Smooth muscle cell (in vitro differentiated cells): ENCODE results near the gene CLDN18. TPM values are rescaled to one million over a fixed set of nuclear protein-coding genes. Genes with fewer than 3 reads are reported as not detected.

Experiments
- DNase-seq: peaks from one replicate; lab custom pipeline; 2025; ENCODE audit not compliant: unreplicated experiment; lab: John Stamatoyannopoulos, UW
- H2AFZ ChIP-seq: fragments of 200-600 bp; sonication (generic); 2 replicates; pipeline ENCODE4 v1.6.0; 2016; ENCODE audit warnings: antibody characterized with exemption, low read depth, mild to moderate bottlenecking
- H3F3A ChIP-seq: fragments of 200-600 bp; sonication (generic); 2 replicates; pipeline ENCODE4 v1.6.0; 2017; ENCODE audit warnings: antibody characterized with exemption, low read depth
- H3K27ac ChIP-seq: fragments of 200-600 bp; sonication (generic); 2 replicates; pipeline ENCODE4 v1.5.1; 2016; ENCODE audit warnings: low read depth, mild to moderate bottlenecking
- H3K27me3 ChIP-seq: fragments of 200-600 bp; sonication (generic); 2 replicates; pipeline ENCODE4 v1.6.1; 2016; ENCODE audit warnings: low read depth, mild to moderate bottlenecking
- H3K36me3 ChIP-seq: fragments of 200-600 bp; sonication (generic); 2 replicates; pipeline ENCODE4 v1.5.1; 2016; ENCODE audit warnings: low read depth
- H3K4me1 ChIP-seq: fragments of 200-600 bp; sonication (generic); 2 replicates; pipeline ENCODE4 v1.5.1; 2016; ENCODE audit warnings: low read depth
- H3K4me2 ChIP-seq: fragments of 200-600 bp; sonication (generic); 2 replicates; pipeline ENCODE4 v1.6.0; 2016; ENCODE audit warnings: mild to moderate bottlenecking
- H3K4me3 ChIP-seq: fragments of 200-600 bp; sonication (generic); 2 replicates; pipeline ENCODE4 v1.5.1; 2016; ENCODE audit warnings: mild to moderate bottlenecking
- H3K79me2 ChIP-seq: fragments of 200-600 bp; sonication (generic); 2 replicates; pipeline ENCODE4 v1.6.0; 2016; ENCODE audit warnings: low read depth, mild to moderate bottlenecking
- H3K9ac ChIP-seq: fragments of 200-600 bp; sonication (generic); 2 replicates; pipeline ENCODE4 v1.6.0; 2016; ENCODE audit warnings: low read depth
- H3K9me3 ChIP-seq: fragments of 200-600 bp; sonication (generic); replicated peaks from 2 replicates; pipeline ENCODE4 v1.5.1; 2016; ENCODE audit warnings: low read depth
- H4K20me1 ChIP-seq: fragments of 200-600 bp; sonication (generic); 2 replicates; pipeline ENCODE4 v1.6.0; 2016; ENCODE audit warnings: low read depth
- WGBS: methylation state at CpG from one replicate; pipeline ENCODE4 v1.1.7; 2016; ENCODE audit warnings: low lambda C conversion rate; 5-methylcytosine and 5-hydroxymethylcytosine counted together
- polyA plus RNA-seq: library from polyadenylated mRNA; unstranded; fragments of >200 nt; fragmentation: Nextera tagmentation; extraction: Ambion mirVana; gene quantifications from 2 replicates; pipeline ENCODE4 v1.2.1, GENCODE V29; 2016
- total RNA-seq: library from RNA; depleted of rRNA; stranded (reverse); fragments of >200 nt; gene quantifications from 2 replicates; pipeline ENCODE4 v1.2.3, GENCODE V29; 2014
- TF ChIP-seq, protein P1 (sequence below): fragments of 200-600 bp; sonication (generic); IDR thresholded peaks from 2 replicates; pipeline ENCODE4 v1.5.1; 2017; ENCODE audit warnings: borderline replicate concordance, mild to moderate bottlenecking, antibody characterized with exemption; ENCODE audit not compliant: insufficient read depth, poor library complexity, severe bottlenecking

Gene CLDN18
- total and polyA plus RNA-seq, 2 experiments from 2014 or later, result 0.11 TPM; not detected in 1

DNA sequence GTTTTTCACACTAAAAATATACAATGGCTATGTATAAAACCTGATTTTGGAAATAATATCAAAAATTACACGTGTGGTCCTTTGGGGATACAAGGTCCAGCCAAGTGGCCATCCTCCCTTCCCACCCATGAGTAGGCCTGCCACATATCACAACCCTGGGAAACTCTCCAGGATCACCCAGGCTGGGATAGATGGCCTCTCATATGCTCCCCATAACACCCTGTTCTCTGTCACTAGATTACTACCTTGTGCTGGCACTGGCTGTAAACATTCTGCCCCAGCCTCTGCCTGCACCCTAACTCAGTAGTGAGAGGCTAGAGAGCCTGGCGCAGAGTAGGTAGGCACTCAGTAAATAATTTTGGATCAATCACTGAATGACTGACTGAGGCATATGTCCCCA, 52.1 kb downstream of the CLDN18 start:
- Histone ChIP-seq H4K20me1 (no peaks in the 10 kb centered on the region), H3K36me3 (peaks cover 5% of the 10 kb centered on the region), H3K9me3 (no peaks in the 10 kb centered on the region), H3F3A (no peaks in the 10 kb centered on the region), H3K4me1 (no peaks in the 10 kb centered on the region), H3K4me2 (no peak overlapping the region), H3K27me3 (no peaks in the 10 kb centered on the region), H3K4me3 (no peak overlapping the region), H3K27ac (no peak overlapping the region), H3K79me2 (no peaks in the 10 kb centered on the region), H2AFZ (no peak overlapping the region), H3K9ac (no peak overlapping the region)
- DNase-seq, result no peak
- WGBS, result 98% methylated on average over 2 of the region's 2 CpGs
- TF ChIP-seq, protein P1, sequence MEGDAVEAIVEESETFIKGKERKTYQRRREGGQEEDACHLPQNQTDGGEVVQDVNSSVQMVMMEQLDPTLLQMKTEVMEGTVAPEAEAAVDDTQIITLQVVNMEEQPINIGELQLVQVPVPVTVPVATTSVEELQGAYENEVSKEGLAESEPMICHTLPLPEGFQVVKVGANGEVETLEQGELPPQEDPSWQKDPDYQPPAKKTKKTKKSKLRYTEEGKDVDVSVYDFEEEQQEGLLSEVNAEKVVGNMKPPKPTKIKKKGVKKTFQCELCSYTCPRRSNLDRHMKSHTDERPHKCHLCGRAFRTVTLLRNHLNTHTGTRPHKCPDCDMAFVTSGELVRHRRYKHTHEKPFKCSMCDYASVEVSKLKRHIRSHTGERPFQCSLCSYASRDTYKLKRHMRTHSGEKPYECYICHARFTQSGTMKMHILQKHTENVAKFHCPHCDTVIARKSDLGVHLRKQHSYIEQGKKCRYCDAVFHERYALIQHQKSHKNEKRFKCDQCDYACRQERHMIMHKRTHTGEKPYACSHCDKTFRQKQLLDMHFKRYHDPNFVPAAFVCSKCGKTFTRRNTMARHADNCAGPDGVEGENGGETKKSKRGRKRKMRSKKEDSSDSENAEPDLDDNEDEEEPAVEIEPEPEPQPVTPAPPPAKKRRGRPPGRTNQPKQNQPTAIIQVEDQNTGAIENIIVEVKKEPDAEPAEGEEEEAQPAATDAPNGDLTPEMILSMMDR, result no peak

DNA sequence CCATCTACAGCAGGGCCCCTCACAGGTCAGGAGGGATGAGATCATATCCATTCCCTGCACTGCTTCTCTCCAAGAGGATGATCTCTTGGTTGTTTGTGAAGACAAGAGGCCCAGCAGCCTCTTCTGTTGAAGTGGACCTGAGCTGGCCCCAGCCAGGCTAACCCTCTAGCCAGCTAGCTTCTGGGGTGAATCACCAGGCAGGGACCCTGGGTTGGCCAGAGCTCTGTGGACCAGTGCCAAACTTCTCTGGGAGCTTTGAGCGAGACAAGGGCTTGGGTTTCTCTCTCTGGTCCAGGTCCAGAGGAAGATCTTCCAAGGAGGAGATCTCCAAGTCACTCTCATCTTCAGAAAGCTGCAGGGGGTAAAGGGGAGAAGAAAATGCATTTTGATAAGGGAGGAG, 52.7 kb downstream of the CLDN18 start:
- Histone ChIP-seq H3K79me2 (no peaks in the 10 kb centered on the region), H3K9me3 (no peaks in the 10 kb centered on the region), H3K9ac (no peak overlapping the region), H3K36me3 (peaks cover 5% of the 10 kb centered on the region), H3K27me3 (no peaks in the 10 kb centered on the region), H2AFZ (no peak overlapping the region), H3F3A (no peaks in the 10 kb centered on the region), H4K20me1 (no peaks in the 10 kb centered on the region), H3K4me1 (no peaks in the 10 kb centered on the region), H3K27ac (no peak overlapping the region), H3K4me3 (no peak overlapping the region), H3K4me2 (no peak overlapping the region)
- no peak for DNase-seq
- 68% methylated on average over 1 of the region's 1 CpG for WGBS
- TF ChIP-seq, protein P1, result no peak

DNA sequence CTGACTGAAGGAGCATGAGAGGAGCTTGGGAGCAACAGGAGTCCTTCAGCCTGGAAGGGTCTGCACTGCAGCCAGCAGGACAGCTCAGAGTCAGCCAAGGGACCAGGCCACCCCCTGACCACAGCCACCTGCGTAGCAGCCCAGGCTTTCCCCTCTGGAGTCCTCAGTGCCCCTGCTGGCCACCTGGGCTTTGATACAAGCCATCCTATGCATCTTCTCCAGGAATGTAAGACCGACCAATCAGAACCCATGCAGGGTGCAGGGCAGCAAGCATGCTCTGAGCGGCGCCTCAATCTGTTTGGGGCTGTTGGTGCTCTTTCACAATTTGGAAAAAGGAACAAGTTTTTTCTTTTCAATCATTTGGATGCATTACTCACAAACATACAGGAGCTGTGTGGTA, 53.5 kb downstream of the CLDN18 start:
- TF ChIP-seq, protein P1, result no peak
- peaks cover 5% of the 10 kb centered on the region for H3K36me3 ChIP-seq

DNA sequence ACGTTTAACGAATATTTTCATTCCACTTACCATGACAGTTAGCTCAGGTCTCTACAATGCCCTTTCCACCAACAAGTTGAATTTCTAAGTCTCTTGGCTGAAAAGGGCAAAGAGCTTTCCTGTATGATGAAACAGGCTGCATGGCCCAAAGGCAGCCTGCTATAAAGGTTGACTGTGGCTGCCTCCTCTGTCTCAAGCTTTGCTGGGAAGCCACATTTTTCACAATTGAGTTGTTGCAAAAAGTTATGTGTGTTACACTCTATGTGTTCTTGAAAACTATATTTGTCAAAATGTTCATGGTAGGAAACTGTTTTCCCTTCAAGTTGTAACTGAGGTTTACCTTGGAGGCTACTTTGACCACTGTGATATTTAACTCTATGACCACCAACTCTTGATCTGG, 56.0 kb downstream of the CLDN18 start:
- no peaks in the 10 kb centered on the region for H3F3A ChIP-seq
- no peak overlapping the region for H3K4me3 ChIP-seq
- no peaks in the 10 kb centered on the region for H3K27me3 ChIP-seq
- no peaks in the 10 kb centered on the region for H3K9me3 ChIP-seq
- WGBS, result 100% methylated on average over 2 of the region's 2 CpGs
- H3K9ac ChIP-seq, result no peak overlapping the region
- TF ChIP-seq, protein P1, result no peak
- peaks cover 5% of the 10 kb centered on the region for H3K36me3 ChIP-seq
- H3K4me1 ChIP-seq, result no peaks in the 10 kb centered on the region
- H3K79me2 ChIP-seq, result no peaks in the 10 kb centered on the region
- H4K20me1 ChIP-seq, result no peaks in the 10 kb centered on the region
- no peak overlapping the region for H3K27ac ChIP-seq
- no peak overlapping the region for H2AFZ ChIP-seq
- no peak for DNase-seq
- no peak overlapping the region for H3K4me2 ChIP-seq

More for the DNA sequence above, 53.5 kb downstream of the CLDN18 start:
- Histone ChIP-seq H3K4me2 (no peak overlapping the region), H3K4me3 (no peak overlapping the region), H3K27ac (no peak overlapping the region), H3K9me3 (no peaks in the 10 kb centered on the region), H4K20me1 (no peaks in the 10 kb centered on the region), H3F3A (no peaks in the 10 kb centered on the region), H3K79me2 (no peaks in the 10 kb centered on the region), H3K9ac (no peak overlapping the region), H3K27me3 (no peaks in the 10 kb centered on the region), H2AFZ (no peak overlapping the region), H3K4me1 (no peaks in the 10 kb centered on the region)
- WGBS, result 73% methylated on average over 4 of the region's 4 CpGs
- DNase-seq, result no peak
